NCI-H82 (cell line): ENCODE data around the gene EWSR1.
"Not testable (repeated sequence)": the region's sequence is repeated elsewhere in the genome, so short reads cannot be mapped to it uniquely, and the experiment has no call there.

Experiments used
- DNase-seq: peaks from one replicate; lab custom pipeline; 2025; lab: John Stamatoyannopoulos, UW

Gene EWSR1

DNA sequence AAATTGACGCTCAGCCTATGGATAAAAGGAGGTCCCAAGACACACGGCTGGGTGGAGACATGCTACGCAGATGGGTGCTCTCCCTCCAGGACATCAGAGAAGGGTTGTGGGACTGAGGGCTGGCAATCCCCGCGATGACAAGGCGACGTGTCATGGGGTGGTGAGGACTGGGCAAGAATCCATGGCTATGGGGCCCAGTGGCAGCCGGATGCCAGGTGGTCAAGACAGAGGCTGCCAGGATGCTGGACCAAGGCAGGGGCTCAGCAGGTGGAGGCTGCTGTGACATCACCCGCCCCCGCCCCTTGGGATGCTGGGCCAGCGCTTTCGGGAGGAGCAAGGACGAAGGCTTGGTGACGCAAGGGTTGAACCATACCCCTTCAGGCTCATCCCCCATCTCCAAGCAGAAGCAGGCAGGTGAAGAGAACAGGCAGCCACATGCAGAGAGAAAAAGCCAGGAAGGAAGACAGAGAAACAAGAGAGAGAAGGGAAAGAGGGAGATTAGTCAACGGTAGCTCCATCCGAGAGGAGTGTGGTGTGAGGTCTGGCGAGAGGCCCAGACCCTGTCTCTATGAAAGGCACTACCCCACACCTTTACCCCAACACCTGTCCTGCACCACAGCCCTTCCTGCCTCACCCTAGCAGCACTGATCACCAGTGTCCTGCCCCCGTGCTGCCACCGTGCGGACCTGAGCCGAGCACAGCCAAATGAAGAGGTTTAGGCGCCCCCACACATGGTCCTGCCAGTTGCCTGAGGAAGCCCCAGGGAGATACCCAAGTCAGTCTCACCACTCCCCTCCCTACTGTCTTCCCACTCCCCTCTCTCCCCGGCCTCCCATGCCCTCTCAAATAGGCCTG lies 71.5 kb downstream of the EWSR1 start:
- DNase-seq: no peak

DNA sequence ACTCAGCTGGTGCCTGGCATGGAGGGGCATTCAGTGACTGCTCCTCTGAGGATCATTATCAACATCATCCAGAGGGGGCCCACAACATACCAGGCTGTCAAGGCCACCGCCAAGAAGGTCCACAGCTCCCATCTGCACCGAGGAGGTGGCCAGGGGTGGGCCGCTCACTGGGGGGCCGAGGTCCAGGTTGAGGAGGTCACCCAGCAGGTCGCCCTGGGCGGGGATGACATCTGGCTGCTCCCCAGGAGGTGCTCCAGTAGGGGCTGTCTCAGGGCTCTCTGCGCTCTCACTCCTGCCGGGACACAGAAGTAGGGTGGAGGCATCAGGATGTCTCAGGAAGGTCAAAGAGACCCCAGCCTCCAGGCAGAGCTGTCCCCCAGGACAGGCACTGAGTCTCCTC lies 72.5 kb downstream of the EWSR1 start:
- DNase-seq: no peak

DNA sequence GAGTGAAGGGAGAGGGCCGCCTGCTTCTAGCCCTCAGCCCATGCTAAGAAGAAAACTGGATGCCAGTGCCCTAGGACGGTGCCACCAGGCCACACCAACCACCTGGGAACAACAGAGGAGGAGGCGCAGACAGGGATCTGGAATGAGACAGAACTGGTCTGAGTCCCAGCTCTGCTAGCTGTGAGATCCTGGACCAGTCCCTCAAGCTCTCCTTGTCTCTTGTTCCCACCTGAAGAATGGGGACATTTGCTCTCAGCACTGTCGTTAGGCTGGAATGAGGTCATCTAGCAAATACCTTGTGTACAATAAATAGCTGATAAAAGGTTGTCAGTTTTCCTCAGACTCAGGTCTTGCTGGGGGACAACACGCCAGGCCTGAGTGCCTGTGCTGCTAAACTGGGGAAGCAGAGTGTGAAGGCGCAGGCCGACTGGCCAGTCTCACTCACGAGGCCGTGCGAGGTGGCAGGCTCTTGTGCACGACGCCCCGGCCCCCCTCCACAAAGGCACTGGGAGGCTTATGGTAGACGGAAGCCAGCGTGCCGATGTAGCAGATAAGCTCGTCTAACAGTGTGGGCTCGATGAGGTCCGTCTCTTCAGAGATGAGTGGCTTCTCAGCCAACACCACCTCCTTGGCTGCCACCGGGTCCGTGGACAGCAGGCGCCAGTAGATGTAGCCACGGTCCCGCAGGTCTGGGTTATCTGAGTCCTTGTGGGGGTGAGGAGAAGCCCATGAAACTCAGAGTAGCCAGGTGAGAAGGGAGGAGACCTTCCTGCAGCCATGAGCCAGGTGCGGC lies 73.2 kb downstream of the EWSR1 start:
- no peak for DNase-seq

DNA sequence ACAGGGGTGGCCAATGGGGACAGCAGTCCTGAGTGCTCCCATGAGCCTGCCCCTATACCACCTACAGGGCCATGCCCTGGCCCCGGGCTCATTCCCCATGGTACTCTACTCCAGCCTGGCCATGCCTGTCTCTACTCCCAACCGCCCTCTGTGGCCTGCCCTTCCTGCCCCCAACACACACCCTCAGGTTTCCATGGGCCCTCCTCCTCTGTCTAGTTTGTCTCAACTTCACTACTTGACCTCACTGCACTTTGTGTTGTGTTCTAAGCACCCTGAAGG lies 73.7 kb downstream of the EWSR1 start:
- no peak for DNase-seq

DNA sequence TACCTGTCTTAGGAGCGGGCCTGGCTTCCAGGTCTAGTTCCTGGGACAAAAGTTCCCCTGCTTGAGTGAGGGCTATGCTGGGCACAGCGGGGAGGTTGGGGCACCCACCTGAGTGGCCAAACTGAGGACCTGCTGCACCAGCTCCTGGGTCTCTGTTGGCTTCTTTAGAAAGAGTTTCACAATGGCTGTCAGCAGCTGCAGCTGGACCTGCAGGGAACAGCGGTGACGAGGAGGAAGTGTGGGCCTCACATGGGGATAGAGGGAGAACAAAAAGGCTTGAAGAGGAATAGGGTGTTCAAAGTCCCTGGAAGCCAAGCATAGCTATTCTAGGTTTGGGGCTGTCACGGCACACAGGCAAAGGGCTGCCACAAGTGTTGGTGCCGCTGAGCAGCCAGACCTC lies 74.1 kb downstream of the EWSR1 start:
- DNase-seq: no peak

DNA sequence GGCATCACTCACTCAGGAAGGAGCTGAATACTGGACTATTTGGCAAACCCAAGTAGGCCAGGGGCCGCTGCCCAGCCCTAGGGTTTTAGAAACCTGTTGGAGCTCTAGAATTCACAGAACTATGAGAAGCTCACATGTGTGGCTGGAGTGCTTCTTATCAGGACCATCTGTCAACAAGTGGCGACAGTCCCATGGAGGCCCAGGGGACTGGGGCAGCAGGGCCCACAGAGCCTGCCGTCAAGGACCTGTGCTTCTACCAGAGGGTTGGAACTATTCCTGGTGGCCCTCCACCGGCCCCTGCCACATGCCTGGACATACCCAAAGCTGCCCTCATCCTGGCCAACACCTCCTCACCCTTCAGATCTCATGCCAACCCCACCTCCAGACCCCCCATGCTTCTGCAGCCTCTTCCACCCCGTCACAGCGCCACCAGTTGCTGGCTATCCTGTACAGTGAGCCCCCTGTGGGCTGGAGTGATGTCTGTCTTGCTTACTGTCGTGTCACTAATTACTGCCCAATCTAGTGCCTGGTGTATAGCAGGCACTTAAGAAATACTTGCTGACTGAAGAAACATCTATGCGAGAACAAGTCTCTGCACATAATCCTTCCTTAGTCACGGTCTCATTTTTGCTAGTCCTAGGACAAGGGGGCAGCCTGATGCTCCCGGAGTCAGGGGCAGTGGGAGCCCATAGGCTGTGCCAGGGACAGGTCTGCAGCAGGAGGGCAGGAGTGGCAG lies 74.7 kb downstream of the EWSR1 start:
- DNase-seq: peak; percentile 14

DNA sequence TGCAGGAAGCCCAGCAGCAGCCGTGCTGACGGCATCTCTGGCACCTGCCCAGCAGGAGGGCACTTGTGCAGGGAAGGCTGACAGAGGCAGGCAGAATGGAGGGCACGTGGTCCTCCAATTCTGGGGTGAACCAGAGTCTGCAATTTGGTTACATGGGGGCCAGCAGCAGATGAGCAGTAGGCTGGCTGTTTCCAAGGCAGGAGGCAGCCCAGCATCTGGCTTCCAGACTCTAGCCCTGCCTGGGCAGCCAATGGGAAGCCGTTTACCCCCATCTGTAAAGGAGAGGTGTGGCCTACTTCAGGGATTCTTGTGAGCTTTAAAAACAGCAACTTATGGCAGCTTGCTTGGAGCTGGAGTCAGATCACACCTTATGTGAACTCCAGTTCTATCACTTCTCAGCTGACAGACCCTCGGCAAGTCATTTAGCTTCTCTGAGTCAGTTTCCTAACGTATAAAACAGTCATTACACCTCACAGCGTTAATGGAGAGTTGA lies 75.3 kb downstream of the EWSR1 start:
- peak; percentile 90 for DNase-seq

DNA sequence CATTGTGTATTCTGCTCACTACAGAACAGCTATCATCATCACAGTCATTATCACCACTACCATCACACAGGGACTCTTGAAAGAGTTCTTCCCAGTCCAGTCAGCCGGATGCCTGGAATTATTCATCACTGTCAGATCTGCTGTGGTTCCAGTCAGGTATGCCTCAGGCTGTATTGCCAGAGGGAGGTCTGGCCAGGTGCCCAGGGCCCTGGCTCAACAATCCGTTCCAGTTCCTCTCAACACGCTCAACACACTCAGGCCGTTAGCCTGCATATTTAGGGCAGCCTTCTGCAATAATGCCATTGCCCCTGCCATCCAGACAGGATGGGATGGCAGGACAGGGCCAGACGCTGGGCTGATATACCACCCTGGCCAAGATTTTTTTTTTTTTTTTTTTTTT lies 76.1 kb downstream of the EWSR1 start:
- no peak for DNase-seq

DNA sequence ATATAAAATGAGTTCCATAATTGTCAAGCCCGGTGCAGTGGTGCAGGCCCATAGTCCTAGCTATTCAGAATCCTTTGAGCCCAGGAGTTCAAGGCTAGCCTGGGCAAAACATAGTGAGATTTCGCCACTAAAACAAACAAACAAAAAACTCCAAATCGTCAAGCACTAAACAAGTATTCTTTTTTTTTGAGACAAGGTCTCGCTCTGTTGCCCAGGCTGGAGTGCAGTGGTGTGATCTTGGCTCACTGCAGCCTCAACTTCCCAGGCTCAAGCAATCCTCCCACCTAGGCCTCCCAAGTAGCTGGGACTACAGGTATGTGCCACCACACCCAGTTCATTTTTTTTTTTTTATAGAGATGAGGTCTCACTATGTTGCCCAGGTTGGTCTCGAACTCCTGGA lies 76.8 kb downstream of the EWSR1 start:
- not testable (repeated sequence) for DNase-seq

DNA sequence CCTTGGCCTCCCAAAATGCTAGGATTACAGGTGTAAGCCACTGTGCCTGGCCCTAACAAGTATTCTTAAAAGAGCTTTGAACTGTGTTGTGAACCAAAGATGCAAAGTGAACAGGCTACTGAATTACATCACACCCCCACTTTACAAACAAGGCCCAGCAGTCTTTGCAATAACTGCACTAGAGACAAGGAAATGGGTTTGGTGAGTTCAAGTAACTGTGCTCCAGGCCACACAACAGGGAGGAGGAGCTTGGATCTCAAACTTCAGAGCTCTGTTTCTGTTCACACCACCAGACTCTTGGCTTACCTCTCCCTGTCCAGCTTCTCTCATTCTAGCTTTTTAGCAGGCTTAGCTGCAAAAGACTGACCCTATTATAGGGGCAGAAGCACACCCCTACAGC lies 77.9 kb downstream of the EWSR1 start:
- DNase-seq: peak; percentile 59

DNA sequence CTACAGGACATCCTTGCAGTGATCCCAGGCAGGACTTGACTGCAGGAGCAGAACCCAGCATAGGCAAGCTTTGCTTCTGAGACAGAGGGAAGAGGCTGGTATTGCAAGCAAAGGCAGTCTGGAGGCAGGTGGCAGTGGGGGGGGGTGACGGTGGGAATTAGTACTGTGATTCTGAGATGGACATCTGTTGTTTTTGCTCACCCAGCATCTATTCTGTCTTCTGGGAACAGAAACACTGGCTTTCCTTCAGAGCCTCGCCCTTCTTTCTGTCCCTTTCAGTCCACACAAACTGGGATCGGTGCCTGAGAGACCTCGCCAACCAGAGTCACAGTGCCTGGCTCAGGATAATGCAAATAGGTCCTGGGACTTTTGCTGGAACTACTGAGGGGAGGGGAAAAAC lies 78.6 kb downstream of the EWSR1 start:
- peak; percentile 94 for DNase-seq

DNA sequence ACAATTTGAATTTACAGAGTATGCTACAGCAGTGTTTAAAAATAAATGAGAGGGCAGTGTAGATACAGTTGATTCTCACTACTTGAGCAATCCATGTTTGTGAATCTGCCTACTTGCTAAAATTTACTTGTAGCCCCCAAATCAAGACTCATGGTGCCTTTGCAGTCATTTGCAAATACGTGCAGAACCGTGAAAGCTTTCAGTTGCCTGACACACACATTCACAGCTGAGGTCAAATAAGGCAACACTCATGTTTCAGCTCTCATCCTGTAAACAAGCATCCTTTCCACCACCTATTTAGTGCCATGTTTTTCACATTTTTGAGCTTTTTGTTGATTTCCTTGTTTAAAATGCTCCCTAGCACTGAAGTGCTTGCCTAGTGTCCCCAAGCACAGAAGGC lies 80.0 kb downstream of the EWSR1 start:
- no peak for DNase-seq

DNA sequence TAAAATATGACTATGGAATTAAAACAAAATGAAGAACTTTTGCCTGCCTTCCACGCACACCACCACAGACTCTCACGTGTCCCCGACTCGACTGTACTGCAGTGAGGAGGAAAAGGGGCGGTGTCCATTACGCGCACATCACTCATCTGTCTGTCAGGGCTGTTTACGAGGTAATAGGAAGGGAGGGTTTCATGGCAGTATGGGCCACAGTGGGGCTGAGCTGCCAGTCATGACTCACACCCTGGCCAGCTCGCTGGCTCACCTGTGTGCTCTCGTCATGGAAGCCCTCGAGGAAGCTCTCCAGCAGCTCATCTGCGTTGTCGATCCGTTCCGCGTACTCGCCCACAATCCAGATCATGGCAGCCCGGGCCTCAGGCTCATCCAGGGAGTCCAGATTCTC lies 80.9 kb downstream of the EWSR1 start:
- DNase-seq: no peak
